ENCODE measurements around the gene NDFIP2. TPM values are rescaled to one million over a fixed set of nuclear protein-coding genes. Genes with fewer than 3 reads are reported as not detected.
A peak's percentile ranks its signal among the peaks of the same experiment; 100 is the strongest.
"Not testable (repeated sequence)": the region's sequence is repeated elsewhere in the genome, so short reads cannot be mapped to it uniquely, and the experiment has no call there.

The NDFIP2 gene
- total RNA-seq, 1 experiment from 2014 or later = 27.3 TPM

- no peak overlapping the region for H3K4me3 ChIP-seq
- H3K36me3 ChIP-seq = no peaks in the 10 kb centered on the region
- no peaks in the 10 kb centered on the region for H3K27me3 ChIP-seq
- no peak for DNase-seq
- no peaks in the 10 kb centered on the region for H3K9me3 ChIP-seq
Measured at GRCh38 chr13:79540504-79540903, 59.5 kb downstream of the NDFIP2 start.

GRCh38 chr13:79541426-79542049 lies 60.6 kb downstream of the NDFIP2 start:
- DNase-seq = no peak
- H3K36me3 ChIP-seq = no peaks in the 10 kb centered on the region
- no peak overlapping the region for H3K4me3 ChIP-seq
- no peaks in the 10 kb centered on the region for H3K9me3 ChIP-seq
- no peaks in the 10 kb centered on the region for H3K27me3 ChIP-seq

GRCh38 chr13:79543883-79544282 lies 62.9 kb downstream of the NDFIP2 start:
- Histone ChIP-seq H3K27me3 (no peaks in the 10 kb centered on the region), H3K36me3 (no peaks in the 10 kb centered on the region), H3K9me3 (no peaks in the 10 kb centered on the region), H3K4me3 (no peak overlapping the region)
- DNase-seq = no peak

GRCh38 chr13:79547211-79548195 lies 66.5 kb downstream of the NDFIP2 start:
- no peaks in the 10 kb centered on the region for H3K9me3 ChIP-seq
- DNase-seq = no peak
- H3K27me3 ChIP-seq = no peaks in the 10 kb centered on the region
- H3K4me3 ChIP-seq = no peak overlapping the region
- H3K36me3 ChIP-seq = no peaks in the 10 kb centered on the region

- Histone ChIP-seq H3K36me3 (no peaks in the 10 kb centered on the region), H3K9me3 (no peaks in the 10 kb centered on the region), H3K4me3 (no peak overlapping the region), H3K27me3 (no peaks in the 10 kb centered on the region)
- DNase-seq = no peak
Measured at GRCh38 chr13:79548902-79549301, 67.9 kb downstream of the NDFIP2 start.

- no peak for DNase-seq
- Histone ChIP-seq H3K9me3 (no peaks in the 10 kb centered on the region), H3K27me3 (no peaks in the 10 kb centered on the region), H3K36me3 (no peaks in the 10 kb centered on the region), H3K4me3 (no peak overlapping the region)
Measured at GRCh38 chr13:79549355-79550106, 68.6 kb downstream of the NDFIP2 start.

GRCh38 chr13:79557666-79558065 lies 76.7 kb downstream of the NDFIP2 start:
- no peaks in the 10 kb centered on the region; the same call in 1 of the 2 replicates for H3K9me3 ChIP-seq
- H3K4me3 ChIP-seq = no peak overlapping the region
- H3K27me3 ChIP-seq = no peaks in the 10 kb centered on the region
- DNase-seq = no peak
- no peaks in the 10 kb centered on the region for H3K36me3 ChIP-seq

GRCh38 chr13:79560954-79561353 lies 80.0 kb downstream of the NDFIP2 start:
- no peak overlapping the region for H3K4me3 ChIP-seq
- no peaks in the 10 kb centered on the region for H3K27me3 ChIP-seq
- H3K36me3 ChIP-seq = no peaks in the 10 kb centered on the region
- DNase-seq = no peak
- H3K9me3 ChIP-seq = peaks cover 2% of the 10 kb centered on the region; the same call in 1 of the 2 replicates

- H3K36me3 ChIP-seq = no peaks in the 10 kb centered on the region
- no peak overlapping the region for H3K4me3 ChIP-seq
- DNase-seq = no peak
- H3K9me3 ChIP-seq = peaks cover 2% of the 10 kb centered on the region; the same call in 1 of the 2 replicates
- no peaks in the 10 kb centered on the region for H3K27me3 ChIP-seq
Measured at GRCh38 chr13:79562557-79562956, 81.6 kb downstream of the NDFIP2 start.

GRCh38 chr13:79566118-79566517 lies 85.2 kb downstream of the NDFIP2 start:
- no peak for DNase-seq
- no peaks in the 10 kb centered on the region for H3K27me3 ChIP-seq
- no peak overlapping the region for H3K4me3 ChIP-seq
- H3K9me3 ChIP-seq = peaks cover 2% of the 10 kb centered on the region; the same call in 1 of the 2 replicates
- H3K36me3 ChIP-seq = no peaks in the 10 kb centered on the region

GRCh38 chr13:79571147-79571546 lies 90.2 kb downstream of the NDFIP2 start:
- Histone ChIP-seq H3K9me3 (no peaks in the 10 kb centered on the region), H3K4me3 (no peak overlapping the region), H3K36me3 (no peaks in the 10 kb centered on the region), H3K27me3 (no peaks in the 10 kb centered on the region)
- DNase-seq = no peak

- H3K4me3 ChIP-seq, H3K9me3 ChIP-seq, H3K27me3 ChIP-seq, H3K36me3 ChIP-seq, DNase-seq: not testable (repeated sequence)
Measured at GRCh38 chr13:79573892-79574291, 92.9 kb downstream of the NDFIP2 start.

- H3K36me3 ChIP-seq = no peaks in the 10 kb centered on the region
- H3K27me3 ChIP-seq = no peaks in the 10 kb centered on the region
- H3K4me3 ChIP-seq = no peak overlapping the region
- peak; percentile 89 for DNase-seq
- H3K9me3 ChIP-seq = peaks cover 5% of the 10 kb centered on the region
Measured at GRCh38 chr13:79581870-79582315, 100.9 kb downstream of the NDFIP2 start.

GRCh38 chr13:79582896-79583295 lies 101.9 kb downstream of the NDFIP2 start:
- Histone ChIP-seq H3K27me3 (no peaks in the 10 kb centered on the region), H3K9me3 (peaks cover 3% of the 10 kb centered on the region), H3K36me3 (no peaks in the 10 kb centered on the region), H3K4me3 (no peak overlapping the region)
- no peak for DNase-seq

GRCh38 chr13:79585033-79585432 lies 104.1 kb downstream of the NDFIP2 start:
- peak; percentile 20 for DNase-seq
- no peaks in the 10 kb centered on the region for H3K27me3 ChIP-seq

GRCh38 chr13:79589603-79590393 lies 108.8 kb downstream of the NDFIP2 start:
- Histone ChIP-seq H3K36me3 (no peaks in the 10 kb centered on the region), H3K9me3 (peaks cover 3% of the 10 kb centered on the region), H3K27me3 (no peaks in the 10 kb centered on the region), H3K4me3 (no peak overlapping the region)
- DNase-seq = no peak

More at GRCh38 chr13:79585033-79585432, 104.1 kb downstream of the NDFIP2 start:
- H3K36me3 ChIP-seq = no peaks in the 10 kb centered on the region
- H3K4me3 ChIP-seq = no peak overlapping the region
- peaks cover 3% of the 10 kb centered on the region for H3K9me3 ChIP-seq

All from MG63 (cell line).